ENCODE results near the gene CXCL13.

DNA sequence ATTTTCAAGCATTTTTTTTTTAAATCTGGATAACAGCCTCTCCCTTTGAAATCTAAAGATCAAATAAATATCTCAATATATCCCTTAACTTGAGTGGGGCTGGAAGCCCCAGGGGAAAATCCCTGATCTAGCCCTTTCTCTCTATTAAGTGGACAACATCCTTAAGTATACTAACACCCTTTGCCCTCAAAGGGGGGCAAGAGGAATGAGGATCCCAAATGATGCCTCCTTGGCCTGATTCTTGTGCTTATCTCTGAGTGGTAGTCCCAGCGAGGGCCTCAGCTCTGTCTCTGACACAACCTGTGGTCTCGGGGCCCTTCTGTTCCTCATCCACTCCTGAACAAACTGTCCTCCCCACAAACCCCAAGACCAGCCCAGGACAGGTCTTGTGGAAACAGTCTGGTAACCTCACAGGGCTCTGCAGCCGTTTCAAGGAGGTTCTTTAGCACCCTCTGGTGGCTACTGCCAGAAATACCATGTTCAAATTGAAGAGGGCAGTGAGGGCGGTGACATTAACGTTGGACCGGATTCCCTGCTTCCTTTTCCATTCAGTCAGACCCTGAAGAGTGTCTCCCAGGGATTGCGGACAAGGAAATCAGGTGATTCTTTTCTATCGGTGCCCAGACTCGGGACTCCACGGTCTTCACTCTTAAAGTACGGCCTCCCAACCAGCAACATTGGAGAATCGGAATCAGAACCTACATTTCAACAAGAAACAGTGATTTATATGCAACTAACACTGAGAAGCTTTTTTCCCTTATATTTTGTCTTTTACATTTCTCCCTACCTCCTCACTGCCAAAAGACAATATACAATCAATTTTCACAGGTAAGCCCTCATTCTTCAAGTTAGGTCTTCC, 13.0 kb downstream of the CXCL13 start:
- TF ChIP-seq, protein P1, sequence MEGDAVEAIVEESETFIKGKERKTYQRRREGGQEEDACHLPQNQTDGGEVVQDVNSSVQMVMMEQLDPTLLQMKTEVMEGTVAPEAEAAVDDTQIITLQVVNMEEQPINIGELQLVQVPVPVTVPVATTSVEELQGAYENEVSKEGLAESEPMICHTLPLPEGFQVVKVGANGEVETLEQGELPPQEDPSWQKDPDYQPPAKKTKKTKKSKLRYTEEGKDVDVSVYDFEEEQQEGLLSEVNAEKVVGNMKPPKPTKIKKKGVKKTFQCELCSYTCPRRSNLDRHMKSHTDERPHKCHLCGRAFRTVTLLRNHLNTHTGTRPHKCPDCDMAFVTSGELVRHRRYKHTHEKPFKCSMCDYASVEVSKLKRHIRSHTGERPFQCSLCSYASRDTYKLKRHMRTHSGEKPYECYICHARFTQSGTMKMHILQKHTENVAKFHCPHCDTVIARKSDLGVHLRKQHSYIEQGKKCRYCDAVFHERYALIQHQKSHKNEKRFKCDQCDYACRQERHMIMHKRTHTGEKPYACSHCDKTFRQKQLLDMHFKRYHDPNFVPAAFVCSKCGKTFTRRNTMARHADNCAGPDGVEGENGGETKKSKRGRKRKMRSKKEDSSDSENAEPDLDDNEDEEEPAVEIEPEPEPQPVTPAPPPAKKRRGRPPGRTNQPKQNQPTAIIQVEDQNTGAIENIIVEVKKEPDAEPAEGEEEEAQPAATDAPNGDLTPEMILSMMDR (IDR thresholded peaks at IDR 0.05) = peak; percentile 57 to 83 (median 72)
- no peak for TF ChIP-seq POLR2A (IDR thresholded peaks at IDR 0.05)
